Endothelial cell (in vitro differentiated cells): Measurements from ENCODE around the gene SPPL2A. TPM values are rescaled to one million over a fixed set of nuclear protein-coding genes. Genes with fewer than 3 reads are reported as not detected.

Source experiments
- DNase-seq: peaks from one replicate; pipeline ENCODE4 v3.0.0; 2021; ENCODE audit warnings: low spot score
- H3K27ac Mint-ChIP-seq: one replicate; pipeline ENCODE4 v1.8.0; 2021; ENCODE audit warnings: mixed read lengths, inconsistent platforms; ENCODE audit not compliant: unreplicated experiment
- H3K27me3 Mint-ChIP-seq: one replicate; pipeline ENCODE4 v1.8.0; 2021; ENCODE audit warnings: mild to moderate bottlenecking, moderate library complexity, mixed read lengths, inconsistent platforms; ENCODE audit not compliant: unreplicated experiment
- H3K36me3 Mint-ChIP-seq: one replicate; pipeline ENCODE4 v1.8.0; 2021; ENCODE audit warnings: mild to moderate bottlenecking, low read depth, mixed read lengths, inconsistent platforms; ENCODE audit not compliant: unreplicated experiment
- H3K4me1 Mint-ChIP-seq: one replicate; pipeline ENCODE4 v1.8.0; 2021; ENCODE audit warnings: mild to moderate bottlenecking, mixed read lengths, inconsistent platforms; ENCODE audit not compliant: unreplicated experiment
- H3K4me3 Mint-ChIP-seq: one replicate; pipeline ENCODE4 v1.8.0; 2021; ENCODE audit warnings: mild to moderate bottlenecking, mixed read lengths, inconsistent platforms; ENCODE audit not compliant: unreplicated experiment
- H3K9me3 Mint-ChIP-seq: one replicate; pipeline ENCODE4 v1.8.0; 2021; ENCODE audit warnings: mixed read lengths, inconsistent platforms; ENCODE audit not compliant: unreplicated experiment
- total RNA-seq: library from RNA; stranded (reverse); fragmentation: NEBNext Ultra II Directional; extraction: Animal tissue kit (Norgen Biotek cat#: 25700); gene quantifications from one replicate; pipeline ENCODE4 v1.2.1, GENCODE V29; 2021; ENCODE audit not compliant: unreplicated experiment
- TF ChIP-seq, protein P1 (sequence below): fragments of 200-600 bp; sonication (generic); IDR thresholded peaks from one replicate; pipeline ENCODE4 v1.5.0; 2021; ENCODE audit warnings: antibody characterized with exemption; ENCODE audit not compliant: unreplicated experiment

The SPPL2A gene
- total RNA-seq, 1 donor from 2014 or later = 62.2 TPM

DNA sequence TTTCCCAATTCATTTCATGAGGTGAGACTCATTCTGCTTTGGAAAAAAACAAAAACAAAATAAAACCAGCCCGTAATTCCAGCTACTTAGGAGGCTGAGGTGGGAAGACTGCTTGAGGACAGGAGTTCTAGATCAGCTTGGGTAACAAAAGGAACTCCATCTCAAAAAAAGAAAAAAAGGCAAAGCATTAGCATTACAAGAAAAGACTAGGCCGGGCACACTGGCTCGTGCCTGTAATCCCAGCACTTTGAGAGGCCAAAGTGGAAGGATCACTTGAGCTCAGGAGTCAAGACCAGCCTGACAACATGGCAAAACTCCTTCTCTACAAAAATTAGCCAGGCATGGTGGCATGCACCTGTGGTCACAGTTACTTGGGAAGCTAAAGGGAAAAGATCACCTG is 112.8 kb downstream of the SPPL2A start:
- no peak overlapping the region for H3K27ac Mint-ChIP-seq
- H3K27me3 Mint-ChIP-seq = peaks cover 1% of the 10 kb centered on the region
- no peaks in the 10 kb centered on the region for H3K9me3 Mint-ChIP-seq
- H3K4me1 Mint-ChIP-seq = no peaks in the 10 kb centered on the region
- peaks cover 11% of the 10 kb centered on the region for H3K36me3 Mint-ChIP-seq
- no peak overlapping the region for H3K4me3 Mint-ChIP-seq
- TF ChIP-seq, protein P1, sequence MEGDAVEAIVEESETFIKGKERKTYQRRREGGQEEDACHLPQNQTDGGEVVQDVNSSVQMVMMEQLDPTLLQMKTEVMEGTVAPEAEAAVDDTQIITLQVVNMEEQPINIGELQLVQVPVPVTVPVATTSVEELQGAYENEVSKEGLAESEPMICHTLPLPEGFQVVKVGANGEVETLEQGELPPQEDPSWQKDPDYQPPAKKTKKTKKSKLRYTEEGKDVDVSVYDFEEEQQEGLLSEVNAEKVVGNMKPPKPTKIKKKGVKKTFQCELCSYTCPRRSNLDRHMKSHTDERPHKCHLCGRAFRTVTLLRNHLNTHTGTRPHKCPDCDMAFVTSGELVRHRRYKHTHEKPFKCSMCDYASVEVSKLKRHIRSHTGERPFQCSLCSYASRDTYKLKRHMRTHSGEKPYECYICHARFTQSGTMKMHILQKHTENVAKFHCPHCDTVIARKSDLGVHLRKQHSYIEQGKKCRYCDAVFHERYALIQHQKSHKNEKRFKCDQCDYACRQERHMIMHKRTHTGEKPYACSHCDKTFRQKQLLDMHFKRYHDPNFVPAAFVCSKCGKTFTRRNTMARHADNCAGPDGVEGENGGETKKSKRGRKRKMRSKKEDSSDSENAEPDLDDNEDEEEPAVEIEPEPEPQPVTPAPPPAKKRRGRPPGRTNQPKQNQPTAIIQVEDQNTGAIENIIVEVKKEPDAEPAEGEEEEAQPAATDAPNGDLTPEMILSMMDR = no peak
- no peak for DNase-seq

Other genes starting within 250 kb of the SPPL2A start
- gene USP50, start 219.0 kb downstream of the SPPL2A start, total RNA-seq = 0.92 TPM
- 22.6 TPM for gene TRPM7, start 78.9 kb downstream of the SPPL2A start, total RNA-seq
- 7.4 TPM for gene AP4E1, start 143.0 kb upstream of the SPPL2A start, total RNA-seq